ENCODE data around the gene EDC4. TPM values are rescaled to one million over a fixed set of nuclear protein-coding genes. Genes with fewer than 3 reads are reported as not detected.

The EDC4 gene
- total and polyA plus RNA-seq, 2 of the 13 experiments (the other 11 are each of a cell fraction or from before 2014, with no cell fraction given) = 51.4 to 59.1 TPM

GRCh38 chr16:67892899-67893742 is 20.3 kb downstream of the EDC4 start, which contains the start of gene PSKH1 (continued):
- TF ChIP-seq GATAD1 (CRISPR knock-in tag; IDR thresholded peaks at IDR 0.05) (peak; percentile 88), ZNF333 (CRISPR knock-in tag; IDR thresholded peaks at IDR 0.05; ENCODE audit: borderline replicate concordance) (peak; percentile 96), ZNF10 (CRISPR knock-in tag; IDR thresholded peaks at IDR 0.05; ENCODE audit: borderline replicate concordance, low read depth) (no peak), SNRNP70 (IDR thresholded peaks at IDR 0.05; ENCODE audit: low read depth, low read length) (no peak), BRF2 (CRISPR knock-in tag; IDR thresholded peaks at IDR 0.05) (no peak), ZNF276 (CRISPR knock-in tag; IDR thresholded peaks at IDR 0.05; ENCODE audit: low read depth) (peak; percentile 60; the same call in 1 of the 2 replicates), ZMYM4 (CRISPR knock-in tag; IDR thresholded peaks at IDR 0.05) (peak; percentile 49; the same call in 1 of the 2 replicates), ZNF83 (CRISPR knock-in tag; IDR thresholded peaks at IDR 0.05; ENCODE audit: borderline replicate concordance) (peak; percentile 74; the same call in 1 of the 2 replicates), U2AF2 (IDR thresholded peaks at IDR 0.05; ENCODE audit: low read depth, low read length) (no peak), TCF12 (IDR thresholded peaks at IDR 0.05) (no peak), TCF12 (CRISPR knock-in tag; IDR thresholded peaks at IDR 0.05) (peak; percentile 68; the same call in 1 of the 2 replicates), ZNF224 (CRISPR knock-in tag; IDR thresholded peaks at IDR 0.05) (peak; percentile 24; the same call in 1 of the 2 replicates), KLF6 (CRISPR knock-in tag; IDR thresholded peaks at IDR 0.05) (0 out of 2 replicates have a peak, but pooled peaks have one; percentile 12), FOXC1 (CRISPR knock-in tag; IDR thresholded peaks at IDR 0.05; ENCODE audit: borderline replicate concordance) (peak; percentile 86), TAF15 (IDR thresholded peaks at IDR 0.05; ENCODE audit: low read depth, low read length, poor library complexity, severe bottlenecking) (peak; percentile 94), HCFC1 (IDR thresholded peaks at IDR 0.05; ENCODE audit: low read depth, low read length) (peak; percentile 40; the same call in 1 of the 2 replicates), ZFYVE20 (CRISPR knock-in tag; IDR thresholded peaks at IDR 0.05; ENCODE audit: borderline replicate concordance, low read depth) (peak; percentile 89; the same call in 1 of the 2 replicates), ZNF567 (CRISPR knock-in tag; IDR thresholded peaks at IDR 0.05; ENCODE audit: borderline replicate concordance) (peak; percentile 95), HNRNPK (IDR thresholded peaks at IDR 0.05; ENCODE audit: low read depth, low read length, poor library complexity, severe bottlenecking) (peak; percentile 36), ZNF557 (CRISPR knock-in tag; IDR thresholded peaks at IDR 0.05) (0 out of 2 replicates have a peak, but pooled peaks have one; percentile 69)
- TF ChIP-seq, protein P1, sequence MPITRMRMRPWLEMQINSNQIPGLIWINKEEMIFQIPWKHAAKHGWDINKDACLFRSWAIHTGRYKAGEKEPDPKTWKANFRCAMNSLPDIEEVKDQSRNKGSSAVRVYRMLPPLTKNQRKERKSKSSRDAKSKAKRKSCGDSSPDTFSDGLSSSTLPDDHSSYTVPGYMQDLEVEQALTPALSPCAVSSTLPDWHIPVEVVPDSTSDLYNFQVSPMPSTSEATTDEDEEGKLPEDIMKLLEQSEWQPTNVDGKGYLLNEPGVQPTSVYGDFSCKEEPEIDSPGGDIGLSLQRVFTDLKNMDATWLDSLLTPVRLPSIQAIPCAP (CRISPR knock-in tag; IDR thresholded peaks at IDR 0.05; ENCODE audit: low read depth) = 0 out of 2 replicates have a peak, but pooled peaks have one; percentile 34
